Loucy (cell line): ENCODE measurements around the gene TIGD3.

Experiments
- CTCF ChIP-seq: fragments of 200-600 bp; sonication (generic); conservative IDR thresholded peaks from 2 replicates; pipeline ENCODE4 v1.5.1; 2014; ENCODE audit warnings: mild to moderate bottlenecking, antibody characterized with exemption, low read length
- EZH2phosphoT487 ChIP-seq: fragments of 200-600 bp; IDR thresholded peaks from 2 replicates; pipeline ENCODE4 v1.6.1; 2018; ENCODE audit warnings: antibody characterized with exemption, mild to moderate bottlenecking, moderate library complexity, borderline replicate concordance

- TF ChIP-seq CTCF (no peak), EZH2phosphoT487 (no peak)
These were observed 15.9 kb upstream of the TIGD3 start for GRCh38 chr11:65338676-65339075.
